Stomach (tissue), 9 donors: ENCODE data around the gene RPL29. TPM values are rescaled to one million over a fixed set of nuclear protein-coding genes. Genes with fewer than 3 reads are reported as not detected.

Experiments
- DNase-seq, 2 donors: peaks; one replicate each; pipeline versions ENCODE4 v3.0.0 to v3.0.0-alpha.2; 2013 to 2019
- H3K27ac ChIP-seq, 5 donors: fragments of 200-600 bp in 4 of 5; sonication (generic) in 4 of 5; one replicate each; pipeline ENCODE4 v1.5.1; 2013 to 2019; ENCODE audit warnings: mild to moderate bottlenecking in 1 of 5, moderate library complexity in 1 of 5
- H3K27me3 ChIP-seq, 3 donors: fragments of 200-600 bp; sonication (generic); one replicate each; pipeline ENCODE4 v1.5.1; 2017 to 2019; ENCODE audit warnings: mixed run types in 1 of 3
- H3K36me3 ChIP-seq, 4 donors: fragments of 200-600 bp; sonication (generic); 1 replicate in 3 of 4; 2 replicates in 1 of 4; pipeline ENCODE4 v1.5.1; 2016 to 2019
- H3K4me1 ChIP-seq, 4 donors: fragments of 200-600 bp; sonication (generic); one replicate each; pipeline ENCODE4 v1.5.1; 2016 to 2019
- H3K4me3 ChIP-seq, 4 donors: fragments of 200-600 bp; sonication (generic) in 3 of 4; one replicate each; pipeline ENCODE4 v1.5.1; 2016 to 2019; ENCODE audit warnings: mild to moderate bottlenecking in 1 of 4
- H3K9me3 ChIP-seq, 4 donors: fragments of 200-600 bp; sonication (generic); one replicate each; pipeline ENCODE4 v1.5.1; 2016 to 2019
- EP300 ChIP-seq: sonication (generic); formaldehyde crosslinking; IDR thresholded peaks from one replicate; pipeline ENCODE4 v1.6.1; 2017; ENCODE audit warnings: antibody characterized with exemption
- POLR2A ChIP-seq, 4 donors: fragments of 450-650 bp; IDR thresholded peaks; one replicate each; pipeline ENCODE4 v1.6.1; 2016; ENCODE audit warnings: antibody characterized with exemption in 4 of 4, control low read depth in 2 of 4, mild to moderate bottlenecking in 1 of 4, moderate library complexity in 1 of 4
- POLR2AphosphoS5 ChIP-seq, 3 donors: sonication (generic); formaldehyde crosslinking; IDR thresholded peaks; one replicate each; pipeline ENCODE4 v1.6.1; 2016; ENCODE audit warnings: antibody characterized with exemption in 3 of 3
- WGBS, 5 donors: extraction: QIAGEN DNeasy Blood & Tissue Kit in 3 of 5; methylation state at CpG; one replicate each; pipeline versions ENCODE4 v1.1.5 to v1.1.7; 2013 to 2018; 5-methylcytosine and 5-hydroxymethylcytosine counted together
- intact Hi-C: fragments of 100-400 bp; cut with DNase I; formaldehyde crosslinking; loops from one replicate; pipeline ENCODE4 v1.15.1; 2023; ENCODE audit warnings: low total_unique reads
- polyA plus RNA-seq, 3 donors: library from polyadenylated mRNA; stranded (reverse); fragments of 200-250 nt; gene quantifications; one replicate each; pipeline ENCODE4 v1.2.3, GENCODE V29; 2013
- total RNA-seq, 5 donors: library from RNA; depleted of rRNA; stranded (reverse); fragments of >200 nt; gene quantifications; one replicate each; pipeline versions ENCODE4 v1.1.0 to v1.2.3, GENCODE V29; 2014 to 2016
- TF ChIP-seq, protein P1 (sequence below), 7 experiments: fragments of 450-650 bp in 4 of 7; fragments of 200-600 bp in 3 of 7; sonication (generic) in 3 of 7; IDR thresholded peaks; one replicate each; pipeline ENCODE4 v1.5.1; 2016 to 2019; ENCODE audit warnings: antibody characterized with exemption in 7 of 7, control low read depth in 2 of 7, mild to moderate bottlenecking in 1 of 7
- donor health status: healthy with polysubstance abuse.
- donor health status: Bipolar disorder and iron deficiency.
- donor health status: healthy.

The RPL29 gene
- total and polyA plus RNA-seq, 8 donors, result 144 to 3,071 (median 1,266) TPM

DNA sequence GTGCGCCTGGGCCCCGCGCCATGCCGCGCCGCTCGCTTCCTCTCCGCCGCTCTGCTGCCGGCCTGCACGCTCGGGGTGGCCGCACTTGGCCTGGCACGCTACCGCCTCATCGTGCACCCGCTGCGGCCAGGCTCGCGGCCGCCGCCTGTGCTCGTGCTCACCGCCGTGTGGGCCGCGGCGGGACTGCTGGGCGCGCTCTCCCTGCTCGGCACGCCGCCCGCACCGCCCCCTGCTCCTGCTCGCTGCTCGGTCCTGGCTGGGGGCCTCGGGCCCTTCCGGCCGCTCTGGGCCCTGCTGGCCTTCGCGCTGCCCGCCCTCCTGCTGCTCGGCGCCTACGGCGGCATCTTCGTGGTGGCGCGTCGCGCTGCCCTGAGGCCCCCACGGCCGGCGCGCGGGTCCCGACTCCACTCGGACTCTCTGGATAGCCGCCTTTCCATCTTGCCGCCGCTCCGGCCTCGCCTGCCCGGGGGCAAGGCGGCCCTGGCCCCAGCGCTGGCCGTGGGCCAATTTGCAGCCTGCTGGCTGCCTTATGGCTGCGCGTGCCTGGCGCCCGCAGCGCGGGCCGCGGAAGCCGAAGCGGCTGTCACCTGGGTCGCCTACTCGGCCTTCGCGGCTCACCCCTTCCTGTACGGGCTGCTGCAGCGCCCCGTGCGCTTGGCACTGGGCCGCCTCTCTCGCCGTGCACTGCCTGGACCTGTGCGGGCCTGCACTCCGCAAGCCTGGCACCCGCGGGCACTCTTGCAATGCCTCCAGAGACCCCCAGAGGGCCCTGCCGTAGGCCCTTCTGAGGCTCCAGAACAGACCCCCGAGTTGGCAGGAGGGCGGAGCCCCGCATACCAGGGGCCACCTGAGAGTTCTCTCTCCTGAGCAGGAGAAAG lies 39.6 kb downstream of the RPL29 start:
- peak; percentile 77 to 87 for DNase-seq
- Histone ChIP-seq H3K4me1 (peaks cover 16 to 22% (median 17%) of the 10 kb centered on the region in 4 donors), H3K27me3 (peaks cover 0 to 20% (median 0%) of the 10 kb centered on the region in 3 donors), H3K4me3 (peak overlapping the region; percentile 42 to 51 (median 48)), H3K36me3 (peaks cover 0 to 39% (median 34%) of the 10 kb centered on the region in 4 donors), H3K9me3 (no peaks in the 10 kb centered on the region), H3K27ac (peak overlapping the region; percentile 76 to 85 (median 78))
- WGBS, 5 donors, result 3 to 7% (median 4%) methylated on average over 38 to 91 of the region's 97 CpGs
- TF ChIP-seq, protein P1, sequence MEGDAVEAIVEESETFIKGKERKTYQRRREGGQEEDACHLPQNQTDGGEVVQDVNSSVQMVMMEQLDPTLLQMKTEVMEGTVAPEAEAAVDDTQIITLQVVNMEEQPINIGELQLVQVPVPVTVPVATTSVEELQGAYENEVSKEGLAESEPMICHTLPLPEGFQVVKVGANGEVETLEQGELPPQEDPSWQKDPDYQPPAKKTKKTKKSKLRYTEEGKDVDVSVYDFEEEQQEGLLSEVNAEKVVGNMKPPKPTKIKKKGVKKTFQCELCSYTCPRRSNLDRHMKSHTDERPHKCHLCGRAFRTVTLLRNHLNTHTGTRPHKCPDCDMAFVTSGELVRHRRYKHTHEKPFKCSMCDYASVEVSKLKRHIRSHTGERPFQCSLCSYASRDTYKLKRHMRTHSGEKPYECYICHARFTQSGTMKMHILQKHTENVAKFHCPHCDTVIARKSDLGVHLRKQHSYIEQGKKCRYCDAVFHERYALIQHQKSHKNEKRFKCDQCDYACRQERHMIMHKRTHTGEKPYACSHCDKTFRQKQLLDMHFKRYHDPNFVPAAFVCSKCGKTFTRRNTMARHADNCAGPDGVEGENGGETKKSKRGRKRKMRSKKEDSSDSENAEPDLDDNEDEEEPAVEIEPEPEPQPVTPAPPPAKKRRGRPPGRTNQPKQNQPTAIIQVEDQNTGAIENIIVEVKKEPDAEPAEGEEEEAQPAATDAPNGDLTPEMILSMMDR (IDR thresholded peaks at IDR 0.05), result peak in 5 of 7 experiments; percentile 12 to 41 (median 35)
- TF ChIP-seq EP300 (no peak), POLR2AphosphoS5 (IDR thresholded peaks at IDR 0.05) (peak in 1 of 3 donors; percentile 22), POLR2A (IDR thresholded peaks at IDR 0.05) (no peak)
- intact Hi-C loops, result no loop called here

- no peak for DNase-seq
- TF ChIP-seq EP300 (no peak), POLR2AphosphoS5 (IDR thresholded peaks at IDR 0.05) (no peak), POLR2A (IDR thresholded peaks at IDR 0.05) (no peak)
- TF ChIP-seq, protein P1 (IDR thresholded peaks at IDR 0.05), result no peak
- Histone ChIP-seq H3K27ac (peak within 1 kb of the TSS; percentile 76 to 85 (median 78)), H3K27me3 (peaks cover 0 to 20% (median 0%) of the 10 kb centered on the region in 3 donors), H3K4me3 (peak within 1 kb of the TSS; percentile 42 to 51 (median 48)), H3K4me1 (peaks cover 16 to 22% (median 17%) of the 10 kb centered on the region in 4 donors), H3K9me3 (no peaks in the 10 kb centered on the region), H3K36me3 (peaks cover 0 to 31% (median 27%) of the 10 kb centered on the region in 4 donors)
- intact Hi-C loops, result no loop called here
- 29 to 66% (median 43%) methylated on average over 9 to 33 of the region's 33 CpGs; no CpG with 5 or more reads in 1 of the 5 donors for WGBS, 5 donors
These were observed 40.4 kb downstream of the RPL29 start, which contains the start of gene GPR62 for GRCh38 chr3:51955175-51955892. Gene GPR62 (plus strand): TSS chr3:51955381. CDS start chr3:51955653, 272 bp downstream.

DNA sequence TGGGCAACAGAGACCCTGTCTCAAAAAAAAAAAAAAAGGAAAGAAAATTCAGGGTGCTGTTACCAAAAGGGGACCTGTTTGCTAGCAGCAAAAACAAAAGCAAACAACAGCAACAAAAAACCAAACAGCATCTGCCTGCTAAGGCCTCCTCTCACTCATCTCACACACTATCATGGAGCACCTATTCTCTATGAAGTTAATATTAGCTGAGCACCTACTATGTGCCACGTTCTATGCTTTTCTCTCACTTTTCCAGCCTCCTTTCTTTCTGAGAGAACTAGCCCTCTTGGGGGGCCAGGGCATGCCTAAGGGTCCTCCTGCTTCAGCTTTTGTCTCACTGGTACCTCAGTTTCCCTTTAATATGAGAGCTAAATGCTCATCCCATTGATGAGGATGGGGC lies 41.0 kb downstream of the RPL29 start:
- Histone ChIP-seq H3K27me3 (peaks cover 0 to 20% (median 0%) of the 10 kb centered on the region in 3 donors), H3K36me3 (peaks cover 0 to 25% (median 21%) of the 10 kb centered on the region in 4 donors), H3K4me1 (peaks cover 16 to 22% (median 17%) of the 10 kb centered on the region in 4 donors), H3K4me3 (no peak overlapping the region), H3K27ac (no peak overlapping the region), H3K9me3 (no peaks in the 10 kb centered on the region)
- WGBS, 5 donors, result 71 to 88% (median 81%) methylated on average over 1 of the region's 1 CpG
- no peak for DNase-seq
- no peak for TF ChIP-seq EP300
- TF ChIP-seq POLR2A (IDR thresholded peaks at IDR 0.05), result no peak
- TF ChIP-seq, protein P1 (IDR thresholded peaks at IDR 0.05), result no peak
- no peak for TF ChIP-seq POLR2AphosphoS5 (IDR thresholded peaks at IDR 0.05)
- intact Hi-C loops, result no loop called here

DNA sequence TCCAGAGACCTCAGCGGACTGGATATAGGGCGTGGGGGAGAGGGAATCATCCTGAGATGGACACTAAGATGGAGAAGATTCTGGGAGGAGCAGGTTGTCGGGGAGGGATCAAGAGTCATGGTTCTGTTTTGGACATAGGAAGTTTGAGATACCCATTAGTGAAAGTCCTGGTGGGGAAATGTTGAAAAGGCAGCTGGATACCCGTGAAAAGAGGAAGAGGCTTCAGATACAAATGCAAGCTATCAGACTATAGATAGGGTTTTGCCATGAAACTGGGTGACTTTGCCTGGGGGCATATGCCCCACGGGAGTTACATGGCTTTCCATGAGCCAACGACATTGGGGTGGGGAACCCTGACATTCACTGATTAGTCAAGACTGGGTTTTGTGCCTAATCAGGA lies 41.6 kb downstream of the RPL29 start:
- Histone ChIP-seq H3K27me3 (peaks cover 0 to 20% (median 0%) of the 10 kb centered on the region in 3 donors), H3K9me3 (no peaks in the 10 kb centered on the region), H3K4me3 (no peak overlapping the region), H3K36me3 (peaks cover 0 to 22% (median 18%) of the 10 kb centered on the region in 4 donors), H3K4me1 (peaks cover 16 to 22% (median 17%) of the 10 kb centered on the region in 4 donors), H3K27ac (no peak overlapping the region)
- WGBS, 5 donors, result 71 to 81% (median 75%) methylated on average over 6 of the region's 6 CpGs
- DNase-seq, result no peak
- no peak for TF ChIP-seq POLR2AphosphoS5 (IDR thresholded peaks at IDR 0.05)
- TF ChIP-seq, protein P1 (IDR thresholded peaks at IDR 0.05), result no peak
- no peak for TF ChIP-seq POLR2A (IDR thresholded peaks at IDR 0.05)
- no peak for TF ChIP-seq EP300
- intact Hi-C loops, result no loop called here
